ENCODE data around the gene FAM117B. TPM values are rescaled to one million over a fixed set of nuclear protein-coding genes. Genes with fewer than 3 reads are reported as not detected.
A peak's percentile ranks its signal among the peaks of the same experiment; 100 is the strongest.
"Not testable (repeated sequence)": the region's sequence is repeated elsewhere in the genome, so short reads cannot be mapped to it uniquely, and the experiment has no call there.

FAM117B gene
- polyA plus RNA-seq, 2 of the 4 experiments (the other 2 are of a cell fraction), result 3.6 TPM

GRCh38 chr2:202807431-202808138, 172.8 kb downstream of the FAM117B start:
- TF ChIP-seq JUN (IDR thresholded peaks at IDR 0.05) (peak in 1 of 2 experiments; percentile 27; a peak in 1 of 5 replicates), USF2 (IDR thresholded peaks at IDR 0.05) (peak; percentile 31; the same call in 1 of the 2 replicates), FOSL2 (IDR thresholded peaks at IDR 0.05) (0 out of 2 replicates have a peak, but pooled peaks have one; percentile 18), FOSL2 (CRISPR knock-in tag; IDR thresholded peaks at IDR 0.05) (peak; percentile 25; the same call in 1 of the 2 replicates)
- Histone ChIP-seq H3K4me2 (peak overlapping the region; percentile 69), H3K4me1 (peaks cover 23% of the 10 kb centered on the region), H3K27ac (peak overlapping the region; percentile 87 to 88)
- H3K4me3 ChIP-seq, FAIRE-seq, H3K9me3 ChIP-seq: not testable (repeated sequence)
- CTCF ChIA-PET, result interaction anchor here (1.4 kb wide), 2 partner anchors 22 to 218 kb away, joined by 4 read pairs; no protein-coding TSS in a partner anchor
- peak; percentile 96 to 98 for ATAC-seq
- POLR2A ChIA-PET, result interaction anchor here (1.1 kb wide), 1 partner anchor 172 kb away, joined by 5 read pairs; no protein-coding TSS in a partner anchor
- no CpG with 5 or more reads among the region's 1 CpG for WGBS (ENCODE audit: missing lambda C conversion rate)
- peak in 1 of 2 experiments; percentile 76 for DNase-seq (ENCODE audit: low read depth in 1 of 2, low spot score in 1 of 2)

- WGBS (ENCODE audit: missing lambda C conversion rate), result 93% methylated on average over 3 of the region's 3 CpGs
- no peak for FAIRE-seq
- no peak for DNase-seq (ENCODE audit: low read depth in 1 of 2, low spot score in 1 of 2)
- Histone ChIP-seq H3K4me1 (peaks cover 23% of the 10 kb centered on the region), H3K4me2 (peak overlapping the region; percentile 69; the same call in 1 of the 3 replicates), H3K9me3 (no peaks in the 10 kb centered on the region), H3K4me3 (no peak overlapping the region), H3K27ac (peak overlapping the region; percentile 87 to 88; a peak in 5 of 6 replicates)
- TF ChIP-seq USF2 (IDR thresholded peaks at IDR 0.05) (no peak), RARB (CRISPR knock-in tag; IDR thresholded peaks at IDR 0.05) (no peak), HMGXB4 (CRISPR knock-in tag; IDR thresholded peaks at IDR 0.05; ENCODE audit: borderline replicate concordance) (no peak), SMC3 (IDR thresholded peaks at IDR 0.05) (no peak), MYC (IDR thresholded peaks at IDR 0.05; ENCODE audit: borderline replicate concordance, low read length) (no peak), TP53 (CRISPR knock-in tag; IDR thresholded peaks at IDR 0.05) (no peak), HES2 (IDR thresholded peaks at IDR 0.05) (no peak), HOXA7 (CRISPR knock-in tag; IDR thresholded peaks at IDR 0.05) (no peak), CBX2 (IDR thresholded peaks at IDR 0.05; ENCODE audit: borderline replicate concordance, low read depth) (no peak), CTCF (IDR thresholded peaks at IDR 0.05) (no peak), FOSL2 (IDR thresholded peaks at IDR 0.05) (no peak), FOSL2 (CRISPR knock-in tag; IDR thresholded peaks at IDR 0.05) (no peak), ESRRA (IDR thresholded peaks at IDR 0.05; ENCODE audit: borderline replicate concordance, low read length) (no peak), EHMT2 (IDR thresholded peaks at IDR 0.05; ENCODE audit: low read depth) (no peak)
- no peak for ATAC-seq
- CTCF ChIA-PET, result interaction anchor here (1.4 kb wide), 1 partner anchor 219 kb away, joined by 4 read pairs; no protein-coding TSS in a partner anchor
- POLR2A ChIA-PET, result no interaction called here
Measured at GRCh38 chr2:202808754-202809153, 174.0 kb downstream of the FAM117B start.
